Spleen (tissue), 11 donors: ENCODE data around the gene EMC8. TPM values are rescaled to one million over a fixed set of nuclear protein-coding genes. Genes with fewer than 3 reads are reported as not detected.

Source experiments
- DNase-seq: peaks from one replicate; pipeline ENCODE4 v3.0.0-alpha.2; 2020
- H3K27ac ChIP-seq, 8 donors: fragments of 200-600 bp; sonication (generic) in 7 of 8; 1 replicate in 4 of 8; 2 replicates in 4 of 8; pipeline versions ENCODE4 v1.5.0 to v1.8.0; 2016 to 2021; ENCODE audit warnings: inconsistent platforms in 4 of 8, mild to moderate bottlenecking in 4 of 8, moderate library complexity in 1 of 8
- H3K27me3 ChIP-seq, 7 donors: fragments of 200-600 bp; sonication (generic) in 6 of 7; replicated peaks in 1 of 7; 1 replicate in 4 of 7; 2 replicates in 3 of 7; pipeline versions ENCODE4 v1.5.0 to v1.8.0; 2016 to 2021; ENCODE audit warnings: inconsistent platforms in 3 of 7, mild to moderate bottlenecking in 1 of 7
- H3K36me3 ChIP-seq, 6 donors: fragments of 200-600 bp; sonication (generic) in 5 of 6; 1 replicate in 4 of 6; 2 replicates in 2 of 6; pipeline versions ENCODE4 v1.5.0 to v1.8.0; 2016 to 2021; ENCODE audit warnings: inconsistent platforms in 2 of 6
- H3K4me1 ChIP-seq, 6 donors: fragments of 200-600 bp; sonication (generic) in 5 of 6; 1 replicate in 3 of 6; 2 replicates in 3 of 6; pipeline versions ENCODE4 v1.5.0 to v1.8.0; 2016 to 2021; ENCODE audit warnings: inconsistent platforms in 3 of 6
- H3K4me3 ChIP-seq, 8 donors: fragments of 200-600 bp; sonication (generic) in 7 of 8; 1 replicate in 4 of 8; 2 replicates in 4 of 8; pipeline versions ENCODE4 v1.5.0 to v1.8.0; 2016 to 2021; ENCODE audit warnings: inconsistent platforms in 4 of 8, mild to moderate bottlenecking in 4 of 8, moderate library complexity in 2 of 8
- H3K9me3 ChIP-seq, 8 donors: fragments of 200-600 bp; sonication (generic) in 7 of 8; 1 replicate in 4 of 8; 2 replicates in 4 of 8; pipeline versions ENCODE4 v1.5.0 to v1.8.0; 2016 to 2021; ENCODE audit warnings: inconsistent platforms in 4 of 8
- POLR2A ChIP-seq, 3 donors: fragments of 450-650 bp; IDR thresholded peaks; one replicate each; pipeline ENCODE4 v1.5.1; 2017; ENCODE audit warnings: antibody characterized with exemption in 3 of 3, mild to moderate bottlenecking in 1 of 3
- POLR2AphosphoS5 ChIP-seq, 3 donors: sonication (generic); formaldehyde crosslinking; IDR thresholded peaks; one replicate each; pipeline ENCODE4 v1.5.1; 2017; ENCODE audit warnings: antibody characterized with exemption in 3 of 3
- whole genome bisulfite sequencing, 5 donors: extraction: QIAGEN DNeasy Blood & Tissue Kit in 3 of 5; methylation state at CpG; one replicate each; pipeline versions ENCODE4 v1.1.5 to v1.1.7; 2013 to 2018; 5-methylcytosine and 5-hydroxymethylcytosine counted together
- intact Hi-C: fragments of 100-400 bp; cut with DNase I; formaldehyde crosslinking; loops from one replicate; pipeline ENCODE4 v1.15.0; 2023; ENCODE audit warnings: low total_unique reads
- microRNA-seq, 3 donors: library from miRNA; unstranded; fragments of <30 nt; microRNA quantifications; one replicate each; pipeline versions ENCODE4 to v1.1.0, GENCODE V29; 2019 to 2020
- polyA plus RNA-seq, 3 donors: library from polyadenylated mRNA; stranded (reverse); fragments of 200-250 nt; gene quantifications; one replicate each; pipeline ENCODE4 v1.2.1, GENCODE V29; 2013
- small RNA-seq, 4 donors: library from RNA; depleted of rRNA; stranded (forward); fragments of <200 nt; gene quantifications; one replicate each; pipeline ENCODE3, GENCODE V24; 2016
- total RNA-seq, 7 donors: library from RNA; depleted of rRNA in 3 of 7; stranded (reverse); fragments of >200 nt in 3 of 7; fragmentation: NEBNext Ultra II Directional in 4 of 7; extraction: Animal tissue kit (Norgen Biotek cat#: 25700) in 4 of 7; gene quantifications; one replicate each; pipeline versions ENCODE4 v1.1.0 to v1.2.1, GENCODE V29; 2016 to 2021
- TF ChIP-seq, protein P1 (sequence below), 11 experiments: fragments of 200-600 bp in 7 of 11; fragments of 450-650 bp in 4 of 11; sonication (generic) in 4 of 11; IDR thresholded peaks in 8 of 11; conservative IDR thresholded peaks in 3 of 11; 1 replicate in 7 of 11; 2 replicates in 4 of 11; pipeline versions ENCODE4 v1.4.0 to v1.8.0; 2016 to 2021; ENCODE audit warnings: antibody characterized with exemption in 11 of 11, inconsistent platforms in 4 of 11, mild to moderate bottlenecking in 1 of 11
- donor health status: healthy with polysubstance abuse.
- donor health status: DM: no; HTN: no; CAD: no; lungs with moderate emphysema.
- donor health status: DM: no; HTN: no; CAD: no.
- donor health status: Bipolar disorder and iron deficiency.
- donor health status: healthy.
- donor health status: DM: no; HTN: no; CAD: no.
- donor health status: DM: yes; HTN: yes; CAD: no.

Gene EMC8
- total and polyA plus RNA-seq, 10 donors: 10.1 to 43.0 (median 23.8) TPM

GRCh38 chr16:85729452-85730185 is 69.7 kb downstream of the EMC8 start:
- TF ChIP-seq POLR2AphosphoS5 (IDR thresholded peaks at IDR 0.05): no peak
- TF ChIP-seq, protein P1, sequence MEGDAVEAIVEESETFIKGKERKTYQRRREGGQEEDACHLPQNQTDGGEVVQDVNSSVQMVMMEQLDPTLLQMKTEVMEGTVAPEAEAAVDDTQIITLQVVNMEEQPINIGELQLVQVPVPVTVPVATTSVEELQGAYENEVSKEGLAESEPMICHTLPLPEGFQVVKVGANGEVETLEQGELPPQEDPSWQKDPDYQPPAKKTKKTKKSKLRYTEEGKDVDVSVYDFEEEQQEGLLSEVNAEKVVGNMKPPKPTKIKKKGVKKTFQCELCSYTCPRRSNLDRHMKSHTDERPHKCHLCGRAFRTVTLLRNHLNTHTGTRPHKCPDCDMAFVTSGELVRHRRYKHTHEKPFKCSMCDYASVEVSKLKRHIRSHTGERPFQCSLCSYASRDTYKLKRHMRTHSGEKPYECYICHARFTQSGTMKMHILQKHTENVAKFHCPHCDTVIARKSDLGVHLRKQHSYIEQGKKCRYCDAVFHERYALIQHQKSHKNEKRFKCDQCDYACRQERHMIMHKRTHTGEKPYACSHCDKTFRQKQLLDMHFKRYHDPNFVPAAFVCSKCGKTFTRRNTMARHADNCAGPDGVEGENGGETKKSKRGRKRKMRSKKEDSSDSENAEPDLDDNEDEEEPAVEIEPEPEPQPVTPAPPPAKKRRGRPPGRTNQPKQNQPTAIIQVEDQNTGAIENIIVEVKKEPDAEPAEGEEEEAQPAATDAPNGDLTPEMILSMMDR (IDR thresholded peaks at IDR 0.05 in 8 of 11, conservative IDR thresholded peaks at IDR 0.05 in 3 of 11): no peak
- no peak for TF ChIP-seq POLR2A (IDR thresholded peaks at IDR 0.05)
- Histone ChIP-seq H3K27me3 (no peaks in the 10 kb centered on the region), H3K4me3 (peak overlapping the region in 1 of 8 donors; percentile 2), H3K4me1 (peaks cover 0 to 52% (median 12%) of the 10 kb centered on the region in 6 donors), H3K27ac (peak overlapping the region in 3 of 8 donors; percentile 13 to 69 (median 31)), H3K36me3 (peaks cover 0 to 22% (median 0%) of the 10 kb centered on the region in 6 donors), H3K9me3 (no peaks in the 10 kb centered on the region)
- intact Hi-C loops: no loop called here
- DNase-seq: no peak
- 52 to 79% (median 66%) methylated on average over 16 of the region's 16 CpGs for WGBS, 5 donors

GRCh38 chr16:85728879-85729278 is 70.5 kb downstream of the EMC8 start:
- intact Hi-C loops: no loop called here
- 71 to 85% (median 74%) methylated on average over 5 to 7 of the region's 7 CpGs for WGBS, 5 donors

More at GRCh38 chr16:85728879-85729278, 70.5 kb downstream of the EMC8 start:
- TF ChIP-seq POLR2A (IDR thresholded peaks at IDR 0.05) (no peak), POLR2AphosphoS5 (IDR thresholded peaks at IDR 0.05) (no peak)
- TF ChIP-seq, protein P1 (IDR thresholded peaks at IDR 0.05 in 8 of 11, conservative IDR thresholded peaks at IDR 0.05 in 3 of 11): no peak
- no peaks in the 10 kb centered on the region for H3K27me3 ChIP-seq
- no peak overlapping the region for H3K4me3 ChIP-seq
- peaks cover 0 to 45% (median 6%) of the 10 kb centered on the region in 6 donors for H3K4me1 ChIP-seq
- H3K9me3 ChIP-seq: no peaks in the 10 kb centered on the region
- peaks cover 0 to 25% (median 0%) of the 10 kb centered on the region in 6 donors for H3K36me3 ChIP-seq
- no peak overlapping the region for H3K27ac ChIP-seq
- DNase-seq: no peak

Small RNA genes lying within 50 kb of the gene (microRNA-seq; reads per million reads assigned to microRNA genes)
- 0.28 to 0.70 (median 0.36) reads per million in 3 donors for gene MIR1910

Small RNA genes lying within 50 kb of the gene (small RNA-seq; reads per million reads assigned to genes)
- 0 reads per million in 4 donors for gene RNU1-103P

Other genes starting within 250 kb of the EMC8 start
- gene GSE1, start 186.2 kb downstream of the EMC8 start, total RNA-seq: 100 to 1,000 TPM in 1 of 7 donors, 10 to 100 TPM in 6; 79.8 to 121 (median 91.4) TPM
- gene GSE1, start 186.2 kb downstream of the EMC8 start, polyA plus RNA-seq: 10 to 100 TPM in 1 of 3 donors, 1 to 10 TPM in 2; 7.4 to 23.2 (median 9.2) TPM
- gene GINS2, start 110.6 kb downstream of the EMC8 start, total RNA-seq: 1 to 10 TPM; 1.0 to 7.0 (median 2.3) TPM
- 1 to 10 TPM; 1.3 to 5.4 (median 2.3) TPM for gene GINS2, start 110.6 kb downstream of the EMC8 start, polyA plus RNA-seq
- 10 to 100 TPM; 12.1 to 31.1 (median 14.9) TPM for gene C16orf74, start 48.4 kb downstream of the EMC8 start, total RNA-seq
- gene C16orf74, start 48.4 kb downstream of the EMC8 start, polyA plus RNA-seq: 100 to 1,000 TPM in 1 of 3 donors, 10 to 100 TPM in 2; 38.0 to 107 (median 73.4) TPM
- gene COX4I1, start 151 bp upstream of the EMC8 start, total RNA-seq: 100 to 1,000 TPM; 348 to 464 (median 412) TPM
- gene COX4I1, start 151 bp upstream of the EMC8 start, polyA plus RNA-seq: 1,000 to 10,000 TPM in 2 of 3 donors, 100 to 1,000 TPM in 1; 904 to 1,132 (median 1,034) TPM
- 100 to 1,000 TPM; 228 to 329 (median 278) TPM for gene IRF8, start 99.6 kb upstream of the EMC8 start, total RNA-seq
- gene IRF8, start 99.6 kb upstream of the EMC8 start, polyA plus RNA-seq: 100 to 1,000 TPM; 103 to 183 (median 115) TPM